Neutrophil (primary cell): ENCODE measurements around the gene SMARCB1.

ENCODE experiments used
- H3K27ac ChIP-seq: fragments of 200-600 bp; sonication (generic); 2 replicates; pipeline ENCODE4 v1.5.1; 2016; ENCODE audit warnings: mild to moderate bottlenecking, moderate library complexity
- H3K27me3 ChIP-seq: fragments of 200-600 bp; sonication (generic); 2 replicates; pipeline ENCODE4 v1.6.0; 2016; ENCODE audit warnings: mild to moderate bottlenecking
- H3K36me3 ChIP-seq: fragments of 200-600 bp; sonication (generic); 2 replicates; pipeline ENCODE4 v1.5.1; 2017
- H3K4me1 ChIP-seq, 2 experiments: fragments of 200-600 bp in 1 of 2; sonication (generic) in 1 of 2; 1 replicate in 1 of 2; 2 replicates in 1 of 2; pipeline versions ENCODE4 v1.5.1 to v1.6.1; 2013 to 2016; ENCODE audit warnings: low read depth in 1 of 2, low read length in 1 of 2, mild to moderate bottlenecking in 1 of 2, moderate library complexity in 1 of 2; ENCODE audit not compliant: control insufficient read depth in 1 of 2, insufficient read depth in 1 of 2
- H3K4me3 ChIP-seq, 2 experiments: fragments of 200-600 bp in 1 of 2; sonication (generic) in 1 of 2; 1 replicate in 1 of 2; 2 replicates in 1 of 2; pipeline ENCODE4 v1.5.1; 2013 to 2016; ENCODE audit warnings: low read depth in 1 of 2, low read length in 1 of 2, mild to moderate bottlenecking in 1 of 2, moderate library complexity in 1 of 2
- H3K9me3 ChIP-seq: fragments of 200-600 bp; sonication (generic); 2 replicates; pipeline ENCODE4 v1.5.1; 2016
- CTCF ChIP-seq: fragments of 200-600 bp; sonication (generic); IDR thresholded peaks from 2 replicates; pipeline ENCODE4 v1.5.1; 2016; ENCODE audit warnings: antibody characterized with exemption

Gene SMARCB1

GRCh38 chr22:23831781-23832180 is 45.0 kb downstream of the SMARCB1 start:
- Histone ChIP-seq H3K9me3 (no peaks in the 10 kb centered on the region), H3K36me3 (peaks cover 87% of the 10 kb centered on the region), H3K27ac (no peak overlapping the region), H3K4me1 (no peaks in the 10 kb centered on the region), H3K27me3 (no peaks in the 10 kb centered on the region), H3K4me3 (no peak overlapping the region)
- no peak for TF ChIP-seq CTCF

- Histone ChIP-seq H3K36me3 (peaks cover 81% of the 10 kb centered on the region), H3K27ac (no peak overlapping the region), H3K4me3 (no peak overlapping the region), H3K9me3 (no peaks in the 10 kb centered on the region), H3K4me1 (no peaks in the 10 kb centered on the region), H3K27me3 (no peaks in the 10 kb centered on the region)
- no peak for TF ChIP-seq CTCF
Measured at GRCh38 chr22:23832226-23833016, 45.7 kb downstream of the SMARCB1 start.

- H3K9me3 ChIP-seq = no peaks in the 10 kb centered on the region
- no peaks in the 10 kb centered on the region for H3K27me3 ChIP-seq
- no peak overlapping the region for H3K27ac ChIP-seq
- no peak for TF ChIP-seq CTCF
- peaks cover 4 to 6% of the 10 kb centered on the region in 2 experiments for H3K4me1 ChIP-seq
- no peak overlapping the region for H3K4me3 ChIP-seq
- peaks cover 75% of the 10 kb centered on the region for H3K36me3 ChIP-seq
Measured at GRCh38 chr22:23833017-23833751, 46.4 kb downstream of the SMARCB1 start.

GRCh38 chr22:23833911-23834317 is 47.1 kb downstream of the SMARCB1 start:
- no peak for TF ChIP-seq CTCF
- no peaks in the 10 kb centered on the region for H3K27me3 ChIP-seq
- H3K9me3 ChIP-seq = no peaks in the 10 kb centered on the region
- H3K4me3 ChIP-seq = no peak overlapping the region
- peaks cover 68% of the 10 kb centered on the region for H3K36me3 ChIP-seq
- H3K27ac ChIP-seq = no peak overlapping the region
- H3K4me1 ChIP-seq = peaks cover 8 to 12% of the 10 kb centered on the region in 2 experiments

- Histone ChIP-seq H3K36me3 (peaks cover 63% of the 10 kb centered on the region), H3K4me1 (peaks cover 9 to 17% of the 10 kb centered on the region in 2 experiments)
- no peak for TF ChIP-seq CTCF
Measured at GRCh38 chr22:23834406-23834792, 47.6 kb downstream of the SMARCB1 start.

More at GRCh38 chr22:23834406-23834792, 47.6 kb downstream of the SMARCB1 start:
- H3K4me3 ChIP-seq = no peak overlapping the region
- H3K27ac ChIP-seq = no peak overlapping the region
- no peaks in the 10 kb centered on the region for H3K27me3 ChIP-seq
- no peaks in the 10 kb centered on the region for H3K9me3 ChIP-seq
